HEK293 (cell line): Measurements from ENCODE around the gene CARD10.

Experiments
- CTCF ChIA-PET: fragments of 350-600 bp; formaldehyde crosslinking; extraction: SDS; loops from one replicate; lab custom pipeline; 2021; ENCODE audit warnings: antibody characterized with exemption; lab: Yijun Ruan, JAX
- POLR2A ChIA-PET: fragments of 300-600 bp; formaldehyde crosslinking; extraction: SDS; loops from one replicate; lab custom pipeline; 2020; ENCODE audit warnings: antibody characterized with exemption, inconsistent platforms; lab: Yijun Ruan, JAX
- H3K27ac ChIP-seq: fragments of 200-500 bp; sonication (Bioruptor generic); 2 replicates; pipeline ENCODE4 v1.5.1; 2014; ENCODE audit warnings: low read depth, low read length, control low read depth, inconsistent platforms; ENCODE audit errors: extremely low read depth
- H3K36me3 ChIP-seq, 2 experiments: fragments of 200-500 bp in 1 of 2; sonication (Bioruptor generic) in 1 of 2; 1 replicate in 1 of 2; 2 replicates in 1 of 2; pipeline ENCODE4 v1.5.1; 2014 to 2017; ENCODE audit warnings: inconsistent platforms in 2 of 2, low read length in 2 of 2; ENCODE audit not compliant: control insufficient read depth in 2 of 2, insufficient read depth in 1 of 2
- H3K4me1 ChIP-seq: fragments of 200-500 bp; sonication (Bioruptor generic); 2 replicates; pipeline ENCODE4 v1.5.1; 2014; ENCODE audit warnings: mild to moderate bottlenecking, low read length, inconsistent platforms; ENCODE audit not compliant: control insufficient read depth, insufficient read depth
- H3K4me3 ChIP-seq: 2 replicates; pipeline ENCODE4 v1.5.1; 2011; ENCODE audit warnings: low read depth, mild to moderate bottlenecking, control low read depth, low read length, moderate library complexity
- H3K9me3 ChIP-seq: fragments of 200-500 bp; sonication (Bioruptor generic); 2 replicates; pipeline ENCODE4 v1.5.1; 2014; ENCODE audit warnings: low read depth, low read length, inconsistent platforms; ENCODE audit not compliant: control insufficient read depth, insufficient read depth
- ELK4 ChIP-seq: IDR thresholded peaks from 2 replicates; pipeline ENCODE4 v1.6.1; 2011; ENCODE audit warnings: mild to moderate bottlenecking, low read depth, low read length, borderline replicate concordance
- GLIS1 ChIP-seq: fragments of 450-650 bp; formaldehyde crosslinking; IDR thresholded peaks from 2 replicates; pipeline ENCODE4 v1.5.1; 2016; ENCODE audit warnings: missing biosample characterization, missing genetic modification characterization
- GLIS2 ChIP-seq: fragments of 450-650 bp; formaldehyde crosslinking; IDR thresholded peaks from 2 replicates; pipeline ENCODE4 v1.5.1; 2016; ENCODE audit warnings: missing biosample characterization, missing genetic modification characterization
- HOXA7 ChIP-seq: sonication (generic); formaldehyde crosslinking; IDR thresholded peaks from 2 replicates; pipeline ENCODE4 v1.8.1; 2022; ENCODE audit warnings: missing genetic modification reagents, borderline replicate concordance
- SCRT2 ChIP-seq: fragments of 450-650 bp; formaldehyde crosslinking; IDR thresholded peaks from 2 replicates; pipeline ENCODE4 v1.5.1; 2016; ENCODE audit warnings: missing biosample characterization, missing genetic modification characterization
- ZBTB1 ChIP-seq: fragments of 450-650 bp; formaldehyde crosslinking; IDR thresholded peaks from 2 replicates; pipeline ENCODE4 v1.5.1; 2016; ENCODE audit warnings: missing biosample characterization, missing genetic modification characterization
- ZNF174 ChIP-seq: fragments of 450-650 bp; formaldehyde crosslinking; IDR thresholded peaks from 2 replicates; pipeline ENCODE4 v1.5.0; 2017; ENCODE audit warnings: missing biosample characterization, mild to moderate bottlenecking, missing genetic modification characterization
- ZNF239 ChIP-seq: fragments of 450-650 bp; formaldehyde crosslinking; IDR thresholded peaks from 2 replicates; pipeline ENCODE4 v1.5.1; 2016; ENCODE audit warnings: missing biosample characterization, missing genetic modification characterization
- ZNF274 ChIP-seq, 2 experiments: fragments of 200-500 bp in 1 of 2; fragments of 450-650 bp in 1 of 2; sonication (Bioruptor generic) in 1 of 2; formaldehyde crosslinking in 1 of 2; IDR thresholded peaks; 2 replicates each; pipeline versions ENCODE4 v1.5.1 to v1.6.1; 2014 to 2016; ENCODE audit warnings: borderline replicate concordance in 1 of 2, inconsistent platforms in 1 of 2, low read length in 1 of 2, missing biosample characterization in 1 of 2, missing genetic modification characterization in 1 of 2
- ZNF354C ChIP-seq: fragments of 450-650 bp; formaldehyde crosslinking; IDR thresholded peaks from 2 replicates; pipeline ENCODE4 v1.5.1; 2016; ENCODE audit warnings: missing biosample characterization, missing genetic modification characterization, low read depth, borderline replicate concordance
- ZNF362 ChIP-seq: fragments of 450-650 bp; formaldehyde crosslinking; IDR thresholded peaks from 2 replicates; pipeline ENCODE4 v1.5.1; 2016; ENCODE audit warnings: missing biosample characterization, missing genetic modification characterization
- ZNF404 ChIP-seq: fragments of 450-650 bp; formaldehyde crosslinking; IDR thresholded peaks from 2 replicates; pipeline ENCODE4 v1.5.1; 2017; ENCODE audit warnings: missing biosample characterization, missing genetic modification characterization
- ZNF501 ChIP-seq: fragments of 450-650 bp; formaldehyde crosslinking; IDR thresholded peaks from 2 replicates; pipeline ENCODE4 v1.5.1; 2016; ENCODE audit warnings: missing biosample characterization, missing genetic modification characterization
- ZNF513 ChIP-seq: fragments of 450-650 bp; IDR thresholded peaks from 2 replicates; pipeline ENCODE4 v1.5.1; 2018; ENCODE audit warnings: missing biosample characterization, missing genetic modification characterization
- ZNF621 ChIP-seq: fragments of 450-650 bp; formaldehyde crosslinking; IDR thresholded peaks from 2 replicates; pipeline ENCODE4 v1.5.1; 2017; ENCODE audit warnings: missing biosample characterization, missing genetic modification characterization
- ZNF639 ChIP-seq: fragments of 450-650 bp; formaldehyde crosslinking; IDR thresholded peaks from 2 replicates; pipeline ENCODE4 v1.5.1; 2016; ENCODE audit warnings: missing biosample characterization, missing genetic modification characterization
- ZNF704 ChIP-seq: fragments of 450-650 bp; formaldehyde crosslinking; IDR thresholded peaks from 2 replicates; pipeline ENCODE4 v1.5.1; 2016; ENCODE audit warnings: missing biosample characterization, missing genetic modification characterization

CARD10 gene

GRCh38 chr22:37489983-37490382 lies 29.2 kb downstream of the CARD10 start:
- CTCF ChIA-PET = interaction anchor here (1.8 to 12.9 kb wide), 2 partner anchors 8 to 16 kb away, joined by 8 to 115 read pairs; no protein-coding TSS in a partner anchor
- Histone ChIP-seq H3K27ac (no peak overlapping the region), H3K9me3 (no peaks in the 10 kb centered on the region), H3K36me3 (peaks cover 0 to 19% of the 10 kb centered on the region in 2 experiments; a peak in 2 of 3 replicates), H3K4me3 (no peak overlapping the region), H3K4me1 (0 out of 2 replicates have a peak, but pooled peaks cover 6% of the 10 kb centered on the region)
- TF ChIP-seq ZNF621 (tag by site-specific recombination) (no peak), GLIS2 (tag by site-specific recombination) (0 out of 2 replicates have a peak, but pooled peaks have one; percentile 14)
- POLR2A ChIA-PET = interaction anchor here (0.6 to 1.5 kb wide), 2 partner anchors 23 to 341 kb away, joined by 4 to 5 read pairs; no protein-coding TSS in a partner anchor

- Histone ChIP-seq H3K4me1 (0 out of 2 replicates have a peak, but pooled peaks cover 6% of the 10 kb centered on the region), H3K36me3 (peaks cover 0 to 12% of the 10 kb centered on the region in 2 experiments; a peak in 1 of 3 replicates), H3K27ac (no peak overlapping the region), H3K9me3 (no peaks in the 10 kb centered on the region), H3K4me3 (no peak overlapping the region)
- ChIA-PET CTCF (interaction anchor here (0.6 to 12.9 kb wide), 3 partner anchors 10 to 226 kb away, joined by 3 to 115 read pairs (median 8); no protein-coding TSS in a partner anchor), POLR2A (interaction anchor here (1.5 kb wide), 1 partner anchor 24 kb away, joined by 5 read pairs; no protein-coding TSS in a partner anchor)
- TF ChIP-seq ZNF239 (tag by site-specific recombination) (no peak), GLIS1 (no peak), ELK4 (no peak), ZNF274 (IDR thresholded peaks at IDR 0.05; ENCODE audit: low read length) (no peak), ZNF274 (tag by site-specific recombination; IDR thresholded peaks at IDR 0.05; ENCODE audit: borderline replicate concordance) (no peak), ZNF513 (tag by site-specific recombination) (no peak), ZNF501 (tag by site-specific recombination) (no peak), ZNF639 (tag by site-specific recombination) (no peak), ZNF404 (tag by site-specific recombination) (no peak), ZNF174 (tag by site-specific recombination) (no peak), HOXA7 (CRISPR knock-in tag) (no peak), ZBTB1 (tag by site-specific recombination) (no peak)
These were observed 30.7 kb downstream of the CARD10 start for GRCh38 chr22:37488337-37489135.

- Histone ChIP-seq H3K27ac (no peak overlapping the region), H3K4me1 (0 out of 2 replicates have a peak, but pooled peaks cover 6% of the 10 kb centered on the region), H3K36me3 (peaks cover 0 to 11% of the 10 kb centered on the region in 2 experiments; a peak in 1 of 3 replicates), H3K9me3 (no peaks in the 10 kb centered on the region), H3K4me3 (no peak overlapping the region)
- ChIA-PET CTCF (interaction anchor here (0.6 to 2.4 kb wide), 2 partner anchors 11 to 78 kb away, joined by 3 to 23 read pairs; no protein-coding TSS in a partner anchor), POLR2A (interaction anchor here (1.0 kb wide), 1 partner anchor 8 kb away, joined by 3 read pairs; no protein-coding TSS in a partner anchor)
- TF ChIP-seq SCRT2 (tag by site-specific recombination) (no peak), ZNF704 (tag by site-specific recombination) (no peak), ZNF362 (no peak), ZNF354C (no peak)
These were observed 31.6 kb downstream of the CARD10 start for GRCh38 chr22:37487571-37487970.
